ENCODE measurements around the gene CFAP100.

CFAP100 gene

DNA sequence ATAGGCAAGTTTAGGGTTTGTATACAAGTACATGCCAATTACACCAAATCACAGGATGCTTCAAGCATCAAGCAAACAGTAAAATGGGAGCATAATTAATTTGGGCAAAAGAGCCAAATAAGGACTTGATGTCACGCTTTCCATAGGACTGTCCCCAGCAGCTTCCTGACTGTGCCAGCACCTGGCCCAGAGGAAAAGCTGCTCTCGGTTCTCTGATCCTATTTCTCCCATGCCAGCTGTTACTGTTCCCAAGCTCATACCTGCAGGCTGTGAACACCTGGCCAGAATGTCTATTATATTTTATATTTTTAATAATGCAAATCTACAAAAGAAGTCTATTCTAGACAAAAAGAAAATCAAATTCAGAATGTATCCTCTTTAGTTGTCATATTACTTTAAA lies 68.8 kb downstream of the CFAP100 start:
- DNase-seq (ENCODE audit: low read depth), result no peak

DNA sequence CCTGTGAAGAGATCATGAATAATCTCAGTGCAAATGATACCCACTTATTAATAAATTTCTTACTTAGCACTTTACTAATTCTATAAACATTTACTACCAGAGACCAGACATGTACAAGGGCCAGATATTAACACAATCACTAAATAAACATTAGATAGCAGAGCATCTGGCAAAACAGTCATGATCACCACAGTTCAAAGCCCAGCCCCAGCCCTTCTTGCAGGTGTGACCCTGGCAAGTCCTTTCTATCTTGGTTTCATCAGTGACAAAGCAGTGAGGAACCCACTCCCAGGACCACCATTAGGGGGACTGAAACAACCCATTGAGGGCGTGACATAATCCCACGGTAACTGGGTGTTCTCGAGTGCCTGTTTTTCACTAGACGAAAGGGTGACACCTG lies 69.4 kb downstream of the CFAP100 start:
- DNase-seq (ENCODE audit: low read depth), result no peak

DNA sequence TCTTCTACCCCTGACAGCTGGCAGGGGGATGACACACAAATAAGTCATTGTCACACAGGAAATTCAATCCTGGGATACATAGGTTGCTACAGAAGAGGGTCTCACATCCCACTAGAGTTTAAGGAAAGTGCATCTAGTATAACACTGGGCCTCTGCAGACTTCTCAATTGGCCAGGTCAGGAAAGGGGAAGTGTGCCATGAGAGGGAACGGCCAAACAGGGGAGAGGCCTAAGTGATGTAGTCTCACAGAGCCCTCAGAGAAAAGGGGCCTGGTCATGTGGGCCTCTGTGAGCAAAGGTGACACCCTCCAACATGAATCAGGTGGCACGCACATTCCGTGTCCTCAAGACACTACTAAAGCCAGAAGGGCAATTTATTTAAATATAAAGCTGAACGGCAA lies 69.8 kb downstream of the CFAP100 start:
- no peak for DNase-seq (ENCODE audit: low read depth)

DNA sequence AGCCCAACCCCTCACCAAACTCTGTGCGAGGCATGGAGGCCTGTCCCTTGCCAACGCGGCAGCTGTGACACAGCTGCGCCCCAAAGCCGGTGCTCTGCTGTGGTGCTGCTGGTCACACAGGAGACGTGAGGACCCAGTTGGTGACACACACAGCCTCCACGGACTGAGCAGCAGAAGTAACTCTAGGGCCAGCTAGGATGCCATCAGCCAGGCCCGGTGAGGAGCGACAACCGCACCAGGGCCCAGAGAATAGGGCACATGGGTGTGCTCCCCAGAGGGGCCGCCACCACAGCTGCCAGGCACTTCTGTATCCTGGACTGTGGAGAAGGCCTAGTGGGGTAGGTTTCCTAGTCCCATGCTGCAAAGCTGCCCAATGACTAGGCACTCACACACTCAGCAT lies 70.3 kb downstream of the CFAP100 start:
- no peak for DNase-seq (ENCODE audit: low read depth)

DNA sequence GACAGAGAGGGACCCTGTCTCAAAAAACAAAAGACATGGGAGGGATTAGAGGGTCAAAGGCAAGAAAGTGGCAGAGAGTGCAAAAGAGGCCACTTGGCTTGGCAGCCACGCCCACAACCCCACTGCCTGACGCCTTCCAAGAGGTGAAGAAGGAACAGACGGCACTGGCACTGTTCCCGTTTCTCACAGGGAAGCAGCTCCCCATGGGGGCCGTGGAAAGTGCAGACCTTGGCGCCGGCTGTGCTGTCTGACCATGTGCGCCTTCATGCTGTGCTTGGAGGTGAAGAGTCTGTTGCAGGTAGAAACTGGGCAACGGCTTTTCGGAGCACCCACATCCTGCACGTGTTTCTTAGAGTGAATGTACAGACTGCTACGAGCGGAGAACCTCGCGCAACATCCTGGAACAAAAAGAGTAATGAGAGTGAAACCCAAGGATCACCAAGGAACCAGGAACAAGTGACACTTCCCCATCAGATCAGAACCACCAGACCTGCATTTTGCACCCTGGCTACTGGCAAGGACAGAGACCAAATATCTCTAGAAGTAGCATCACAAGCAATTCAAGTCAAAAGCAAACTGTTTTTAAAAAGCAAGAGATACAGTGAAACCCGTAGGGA lies 71.3 kb downstream of the CFAP100 start:
- DNase-seq (ENCODE audit: low read depth), result no peak

DNA sequence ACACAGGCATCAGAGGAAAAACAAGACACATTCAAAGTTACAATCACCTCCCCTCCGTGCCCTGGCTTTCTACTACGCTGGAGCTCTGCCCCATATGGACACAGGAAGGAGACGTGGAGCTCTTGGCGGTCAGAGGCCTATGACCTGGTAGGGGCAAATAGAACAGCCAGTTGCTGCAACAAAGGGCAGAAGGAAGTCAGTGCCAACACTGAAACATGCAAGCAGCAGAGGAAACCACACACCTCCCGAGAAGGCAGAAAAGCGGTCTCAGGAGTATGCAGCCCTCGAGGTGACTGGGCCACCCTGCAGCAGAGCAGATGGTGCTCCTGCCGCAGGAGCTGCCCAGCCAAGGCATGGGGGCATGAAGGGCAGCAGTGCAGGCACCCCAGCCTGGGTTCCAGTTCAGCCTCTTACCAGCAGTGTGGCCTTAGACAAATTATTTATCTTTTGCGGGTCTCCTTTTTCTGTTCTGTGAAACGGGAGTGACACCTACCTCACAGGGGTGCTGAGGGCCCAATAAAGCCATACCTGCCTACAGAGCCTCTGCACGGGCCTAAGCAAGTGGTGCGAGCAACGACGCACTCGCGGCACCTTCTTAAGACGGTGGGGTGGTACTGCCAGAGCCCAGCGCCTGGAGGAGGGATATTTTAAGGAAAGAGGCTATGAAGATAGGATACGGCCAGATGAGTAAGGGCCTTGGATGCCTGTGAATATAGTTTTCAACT lies 72.3 kb downstream of the CFAP100 start:
- DNase-seq (ENCODE audit: low read depth), result no peak

DNA sequence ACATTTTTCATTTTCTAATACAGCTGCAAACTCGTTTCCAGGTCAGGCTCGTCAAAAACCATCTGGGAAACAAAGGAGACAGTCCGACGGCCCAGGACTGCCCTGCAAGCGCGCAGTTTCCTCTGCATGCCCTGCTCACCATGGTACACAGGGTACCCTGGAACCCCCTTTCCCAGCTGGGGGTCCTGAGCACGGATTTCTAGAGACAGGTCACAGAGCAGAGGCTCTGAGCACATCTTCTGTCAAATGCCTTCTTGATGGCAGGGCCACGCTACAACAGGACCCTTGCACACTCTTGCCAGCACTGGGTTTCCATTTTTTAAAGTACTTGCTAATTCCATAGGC lies 72.9 kb downstream of the CFAP100 start:
- no peak for DNase-seq (ENCODE audit: low read depth)

DNA sequence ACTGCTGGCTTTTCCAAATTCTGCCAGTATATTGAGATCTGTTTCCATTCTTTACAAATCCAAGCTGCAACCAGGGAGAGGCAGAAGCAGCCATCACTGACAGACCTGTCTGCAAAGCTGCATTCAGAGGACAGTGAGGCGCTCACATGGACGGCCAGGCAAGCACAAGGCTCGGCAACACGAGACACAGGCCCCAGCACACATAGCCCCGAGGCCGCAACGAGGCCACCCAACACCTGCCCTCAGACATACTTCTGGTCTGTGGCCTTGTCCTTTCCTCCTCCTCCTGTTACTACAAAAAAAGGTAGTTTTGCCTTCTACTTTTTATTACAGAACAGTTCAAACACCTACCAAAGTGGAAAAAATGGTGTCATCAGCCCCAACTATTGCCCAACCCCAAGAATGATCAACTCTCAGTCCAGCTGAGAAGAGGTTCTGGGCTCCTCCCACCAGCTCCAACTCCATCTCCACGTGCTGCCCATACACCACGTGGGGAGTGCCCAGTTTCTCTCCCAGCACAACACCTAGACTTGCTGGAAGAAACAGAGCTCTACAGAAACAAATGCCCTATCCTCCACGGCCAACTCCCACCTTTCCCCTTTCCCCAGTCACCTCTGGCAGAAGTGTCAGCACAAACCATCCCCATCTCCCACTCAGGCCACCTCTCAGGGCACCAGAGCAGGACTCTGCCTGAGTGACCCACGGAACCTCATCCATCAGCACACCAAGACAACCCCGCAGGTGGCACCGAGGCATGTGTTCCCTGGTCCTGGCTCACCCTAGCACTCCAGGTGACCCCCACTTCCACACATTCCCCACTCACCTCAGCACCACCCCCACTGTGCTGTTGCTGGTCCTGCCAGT lies 73.6 kb downstream of the CFAP100 start:
- no peak for DNase-seq (ENCODE audit: low read depth)

DNA sequence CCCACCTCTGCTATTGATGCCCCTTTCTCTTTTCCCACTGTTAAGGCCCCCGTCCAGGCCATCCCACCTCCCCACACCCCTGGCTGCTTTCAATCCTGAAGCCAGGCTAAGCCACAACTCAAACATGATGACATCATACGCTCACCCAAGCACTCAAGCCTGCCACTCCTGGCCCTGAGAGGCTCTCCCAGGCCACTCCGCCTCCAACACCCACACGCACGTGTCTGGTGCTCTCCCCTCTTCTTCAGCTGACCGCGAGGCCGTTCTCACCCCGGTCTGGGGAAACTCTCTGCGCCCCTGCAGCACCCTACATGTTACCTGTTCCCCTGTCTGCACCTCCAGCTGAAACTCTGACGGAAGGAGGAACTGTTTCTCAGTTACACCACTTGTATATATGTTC lies 74.8 kb downstream of the CFAP100 start:
- DNase-seq (ENCODE audit: low read depth), result no peak

DNA sequence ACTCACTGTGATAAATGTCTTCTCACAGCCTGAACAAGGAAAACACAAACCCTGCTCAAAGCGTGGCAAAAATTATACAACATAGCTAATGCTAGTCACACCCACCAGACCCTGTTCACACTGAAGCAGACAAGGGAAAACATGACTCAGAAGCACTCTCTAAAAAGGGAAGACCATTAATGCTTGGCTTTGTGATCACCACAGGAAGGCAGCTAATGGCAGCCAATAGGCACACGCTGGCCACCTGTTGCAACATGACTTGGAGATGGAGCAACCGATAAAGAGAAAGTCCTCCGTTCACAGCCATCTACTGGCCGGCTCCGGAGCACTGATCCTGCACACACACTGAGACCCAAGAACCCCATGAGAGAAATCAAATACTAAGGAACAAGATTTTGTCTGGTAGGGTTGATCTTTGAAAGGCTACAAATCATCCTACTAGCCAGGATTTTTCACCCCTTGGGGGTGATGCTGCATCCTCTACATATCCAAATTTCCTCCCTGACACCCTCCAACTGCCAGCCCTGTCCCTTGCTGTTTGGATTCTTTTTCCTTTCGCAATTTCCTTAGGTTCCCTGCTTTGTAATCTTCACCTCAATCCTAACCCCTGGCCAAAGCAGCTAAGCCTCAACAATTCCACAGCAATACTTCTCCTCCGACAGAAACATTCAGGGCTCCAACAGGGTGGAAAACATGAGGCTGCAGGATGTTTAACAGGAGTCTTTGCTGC lies 77.7 kb downstream of the CFAP100 start:
- no peak for DNase-seq (ENCODE audit: low read depth)

DNA sequence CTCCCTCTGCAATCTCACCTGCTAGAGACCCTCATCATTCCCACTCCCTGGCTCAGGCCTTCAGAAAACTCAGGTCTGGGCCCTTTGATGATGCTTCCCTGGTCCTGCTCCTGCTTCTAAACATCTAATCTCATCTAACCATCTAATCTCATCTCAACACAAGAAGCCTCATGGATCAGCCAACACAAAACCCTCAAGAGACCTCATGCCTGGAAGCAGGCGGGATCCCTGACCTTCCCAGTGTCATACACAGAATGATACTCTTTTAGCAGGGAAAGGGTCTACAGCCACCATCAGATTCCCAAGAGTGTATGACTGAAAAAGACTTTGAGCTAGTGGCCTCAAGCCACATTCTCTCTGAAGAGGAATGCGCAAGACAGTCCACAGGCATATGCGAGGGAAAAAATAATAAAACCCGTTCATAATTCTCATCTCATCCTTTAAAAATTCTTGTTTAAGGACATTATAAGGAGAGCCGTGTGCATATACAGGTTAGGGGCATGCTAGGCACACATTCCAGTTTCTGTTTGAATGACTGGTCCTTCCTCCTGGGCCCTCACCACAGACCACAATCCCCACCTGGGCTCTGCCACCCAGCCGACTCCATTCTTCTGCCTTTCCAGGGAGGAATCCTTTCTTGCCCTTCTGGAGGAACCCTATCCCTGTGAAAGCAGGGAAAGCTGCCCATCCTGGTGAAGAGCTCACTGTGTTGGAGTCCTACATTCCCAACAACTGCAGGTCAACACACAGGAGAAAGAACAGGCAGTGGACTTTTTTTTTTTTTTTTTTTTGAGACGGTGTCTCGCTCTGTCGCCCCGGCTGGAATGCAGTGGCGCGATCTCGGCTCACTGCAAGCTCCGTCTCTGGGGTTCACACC lies 78.8 kb downstream of the CFAP100 start:
- DNase-seq (ENCODE audit: low read depth), result no peak

DNA sequence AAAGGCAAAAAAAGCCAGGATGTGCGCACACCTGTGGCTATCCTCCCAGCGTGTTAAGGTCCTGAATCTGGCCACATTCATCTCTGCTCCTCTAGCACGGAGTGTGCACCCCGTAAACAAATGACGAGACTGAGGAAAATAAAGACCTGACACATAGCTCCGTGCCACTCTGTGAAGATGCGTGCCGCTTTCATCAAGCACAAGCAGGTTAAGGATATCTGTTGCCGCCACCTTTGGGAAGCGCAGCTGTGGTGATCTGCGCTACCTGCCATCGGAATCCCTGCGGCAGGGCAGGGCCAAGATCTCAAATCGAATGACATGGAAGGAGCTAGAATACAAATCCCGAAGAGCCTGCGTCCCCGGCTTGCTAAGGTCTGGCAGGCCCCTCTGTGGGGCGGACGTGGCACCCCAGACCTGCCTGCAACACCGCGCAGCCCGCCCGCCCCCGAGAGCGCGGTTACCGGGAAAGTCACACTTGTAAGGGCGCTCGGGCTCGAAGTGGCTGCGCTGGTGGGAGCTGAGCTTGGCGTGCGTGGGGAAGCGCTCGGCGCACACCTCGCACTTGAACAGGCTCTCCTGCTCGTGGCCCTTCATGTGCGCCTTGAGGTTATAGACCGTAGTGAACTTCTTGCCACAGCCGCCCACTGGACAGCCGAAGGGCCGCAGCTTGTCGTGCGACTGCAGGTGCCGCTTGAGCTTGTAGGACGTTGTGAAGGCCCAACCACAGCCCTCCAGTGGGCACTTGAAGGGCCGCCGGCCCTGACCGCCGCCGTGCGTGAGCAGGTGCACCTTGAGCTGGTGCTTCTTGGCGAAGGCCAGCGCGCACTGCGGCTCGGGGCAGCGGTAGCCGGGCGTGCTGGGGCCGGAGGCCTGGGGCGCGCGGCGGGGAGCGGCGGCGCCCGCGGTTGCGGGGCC lies 80.0 kb downstream of the CFAP100 start:
- DNase-seq (ENCODE audit: low read depth), result peak; percentile 9

DNA sequence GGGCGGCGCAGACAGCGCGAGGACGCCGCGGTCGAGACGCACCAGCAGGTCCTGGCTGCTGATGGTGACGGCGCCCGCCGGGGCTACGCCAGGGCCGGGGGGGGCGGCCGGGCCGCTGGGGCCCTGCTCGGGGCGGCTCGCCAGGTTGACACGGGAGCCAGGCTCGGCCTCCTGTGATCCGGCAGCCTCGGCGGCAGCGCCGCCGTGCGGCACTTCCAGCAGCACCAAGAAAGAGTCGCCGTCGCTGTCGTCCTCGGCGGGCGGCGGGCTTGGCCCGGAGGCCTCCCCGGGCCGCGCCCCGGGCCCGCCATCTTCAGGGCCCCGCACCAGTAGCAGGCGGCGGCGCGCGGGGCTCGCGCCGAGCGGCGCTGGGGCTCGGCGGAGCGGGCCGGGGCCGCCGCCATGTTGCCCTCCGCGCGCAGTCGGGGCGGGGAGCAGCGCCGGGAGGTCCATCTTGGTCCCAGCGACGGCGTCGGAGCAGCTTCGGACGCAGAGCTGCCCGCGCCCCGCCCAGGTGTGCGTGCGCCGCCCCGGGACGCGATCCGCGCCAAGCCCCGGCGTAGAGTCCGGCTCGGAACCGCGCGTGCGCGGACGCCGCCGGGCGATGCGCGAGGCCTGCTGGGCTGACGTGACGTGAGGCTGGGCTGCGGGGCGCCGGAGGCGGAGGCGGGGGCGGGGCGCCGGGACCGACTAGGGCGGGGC lies 80.9 kb downstream of the CFAP100 start, which contains the start of gene ZXDC:
ZXDC (minus strand) TSS at position 479 of the 702 bp plus-strand sequence; CDS start at position 453, 26 bp downstream.
- DNase-seq (ENCODE audit: low read depth), result peak; percentile 86

DNA sequence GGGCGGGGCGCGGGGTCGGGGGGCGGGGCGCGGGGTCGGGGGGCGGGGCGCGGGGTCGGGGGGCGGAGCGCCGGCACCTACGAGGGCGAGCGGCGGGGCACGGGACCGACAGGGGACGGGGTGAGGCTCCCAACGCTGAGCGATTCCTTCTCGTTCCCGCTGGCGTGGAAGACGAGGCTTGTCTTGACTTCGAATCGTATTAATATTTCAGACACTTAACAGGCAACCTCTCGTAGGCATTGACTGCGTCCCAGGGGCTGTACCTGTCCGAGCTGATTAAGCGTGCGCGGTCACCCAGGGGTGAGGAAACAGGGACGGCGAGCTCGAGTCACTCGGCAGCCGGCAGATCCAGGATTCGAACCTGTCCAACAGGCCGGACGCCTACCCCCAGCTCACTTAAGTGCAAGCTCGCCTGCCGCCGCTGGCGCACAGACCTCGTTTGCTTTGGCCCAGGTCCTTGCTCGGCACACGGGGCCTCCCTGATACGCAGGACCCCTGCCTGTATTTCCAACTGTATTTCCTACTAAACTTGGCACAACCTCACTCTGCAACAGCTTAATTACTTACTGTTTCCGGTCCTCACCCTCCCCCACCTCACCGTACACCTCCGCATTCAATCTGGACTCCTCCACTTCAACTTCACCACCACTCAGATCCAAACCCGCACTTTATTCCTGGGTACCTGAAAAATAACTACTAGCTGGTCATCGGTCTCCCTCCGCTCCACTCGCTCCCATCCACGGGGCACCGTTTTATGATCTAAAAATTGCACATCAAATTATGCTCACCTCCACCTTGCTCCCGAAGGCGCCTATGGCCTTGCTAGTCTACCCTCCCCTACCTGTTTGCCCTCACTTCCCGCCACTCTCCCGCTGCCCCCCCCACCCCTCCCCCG lies 81.7 kb downstream of the CFAP100 start:
- DNase-seq (ENCODE audit: low read depth), result no peak

DNA sequence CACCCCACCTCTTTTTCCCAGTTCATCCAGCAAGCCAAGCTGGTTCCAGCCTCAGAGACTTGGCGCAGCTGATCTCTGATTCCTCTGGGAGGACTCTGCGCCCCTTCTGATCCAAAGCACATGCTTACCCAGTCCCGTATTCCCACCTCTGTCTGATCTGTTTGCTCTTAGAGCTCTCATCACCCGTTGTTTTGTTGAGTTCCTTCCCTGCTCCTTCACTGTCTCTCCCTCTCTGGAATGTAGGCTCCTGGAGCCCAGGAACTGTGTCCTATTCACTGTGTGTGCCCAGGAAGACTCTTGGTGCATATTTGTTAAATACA lies 82.3 kb downstream of the CFAP100 start:
- no peak for DNase-seq (ENCODE audit: low read depth)

DNA sequence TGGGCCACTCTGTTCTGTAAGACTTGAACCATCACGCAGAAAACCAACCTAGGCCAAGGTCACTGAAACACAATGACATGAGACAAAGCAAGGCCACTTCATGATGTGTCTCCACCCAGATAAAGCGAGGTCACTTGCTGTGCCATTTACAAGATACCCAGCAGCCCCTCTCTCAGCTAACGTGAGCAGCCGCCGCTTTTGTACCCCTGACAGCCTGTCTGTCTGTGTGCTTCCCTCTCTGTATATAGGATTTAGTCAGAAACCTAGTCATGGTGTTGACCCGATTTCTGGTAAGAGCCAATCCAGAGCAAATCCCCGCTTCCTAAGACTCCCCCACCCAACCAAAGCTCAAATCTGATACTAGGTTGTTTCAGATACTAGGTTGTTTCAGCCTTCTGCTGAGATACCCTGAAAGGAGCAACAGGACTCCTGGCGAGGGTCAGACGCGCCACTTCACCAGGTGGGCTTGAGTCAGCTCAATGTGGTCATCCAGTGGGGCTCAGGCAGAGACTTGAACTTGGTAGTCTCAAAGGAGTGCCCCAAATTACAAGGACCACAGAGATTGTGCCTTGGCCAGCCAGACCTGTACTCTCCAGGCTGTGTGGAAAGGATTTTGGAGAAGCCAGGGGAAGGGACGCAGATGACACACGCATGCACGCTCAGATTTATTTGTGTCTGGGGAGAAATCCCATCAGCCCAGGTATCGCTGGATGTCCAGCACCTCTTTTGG lies 84.0 kb downstream of the CFAP100 start:
- DNase-seq (ENCODE audit: low read depth), result no peak

DNA sequence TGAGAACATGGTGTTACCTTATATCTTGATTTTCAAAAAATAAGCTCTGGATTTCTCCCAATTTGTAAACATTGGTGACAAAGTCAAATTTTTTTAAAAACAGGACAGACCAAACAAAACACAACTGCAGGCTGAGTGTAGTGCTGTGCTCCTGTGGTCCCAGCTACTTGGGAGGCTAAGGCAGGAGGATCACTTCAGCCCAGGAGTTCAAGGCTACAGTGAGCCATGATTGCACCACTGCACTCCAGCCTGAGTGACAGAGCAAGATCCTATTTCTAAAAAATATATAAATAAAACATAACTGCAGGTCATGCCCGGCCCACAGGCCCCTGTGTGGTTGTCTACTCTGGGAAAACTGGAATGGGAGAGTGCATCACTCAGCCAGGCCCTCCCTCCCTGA lies 84.9 kb downstream of the CFAP100 start:
- no peak for DNase-seq (ENCODE audit: low read depth)

DNA sequence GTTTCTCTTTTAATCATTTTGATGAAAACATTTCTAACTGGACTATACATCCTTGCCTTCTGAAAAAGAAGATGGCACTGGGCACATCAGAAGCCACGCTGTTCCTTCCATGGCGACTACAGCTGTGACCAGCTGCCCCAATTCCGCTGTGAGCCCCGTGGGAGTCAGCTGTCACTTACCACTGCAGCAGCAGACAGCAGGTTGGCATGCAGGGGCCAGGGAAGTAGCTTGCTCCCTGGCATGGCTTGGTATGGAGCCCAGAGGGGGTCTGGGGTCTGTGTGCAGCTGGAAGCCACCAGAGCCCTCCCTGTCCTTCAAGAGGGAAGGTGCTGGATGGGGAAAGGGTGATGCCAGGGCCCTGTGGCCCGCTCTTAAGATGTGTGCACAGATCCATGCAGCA lies 85.5 kb downstream of the CFAP100 start:
- no peak for DNase-seq (ENCODE audit: low read depth)
